Measurements from ENCODE around the gene SLC2A4RG. TPM values are rescaled to one million over a fixed set of nuclear protein-coding genes. Genes with fewer than 3 reads are reported as not detected.

Gene SLC2A4RG
- total RNA-seq, 1 donor from 2014 or later, result 47.9 TPM

DNA sequence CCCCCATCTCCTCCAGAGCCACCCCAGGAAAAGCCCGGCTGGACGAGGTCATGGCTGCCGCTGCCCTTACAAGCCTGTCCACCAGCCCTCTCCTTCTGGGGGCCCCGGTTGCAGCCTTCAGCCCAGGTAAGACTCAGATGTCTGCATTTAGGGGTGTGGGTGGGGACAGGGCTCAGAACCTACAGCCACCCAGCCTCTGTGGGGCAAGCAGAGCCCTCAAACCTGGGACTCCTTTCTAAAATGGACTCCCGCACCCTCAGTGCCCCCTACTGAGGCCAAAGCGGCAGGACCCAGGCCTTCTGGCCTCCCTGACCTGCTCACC, 1.7 kb downstream of the SLC2A4RG start:
- DNase-seq, result no peak
- H3K36me3 Mint-ChIP-seq (ENCODE audit: unreplicated experiment), result no peaks in the 10 kb centered on the region

DNA sequence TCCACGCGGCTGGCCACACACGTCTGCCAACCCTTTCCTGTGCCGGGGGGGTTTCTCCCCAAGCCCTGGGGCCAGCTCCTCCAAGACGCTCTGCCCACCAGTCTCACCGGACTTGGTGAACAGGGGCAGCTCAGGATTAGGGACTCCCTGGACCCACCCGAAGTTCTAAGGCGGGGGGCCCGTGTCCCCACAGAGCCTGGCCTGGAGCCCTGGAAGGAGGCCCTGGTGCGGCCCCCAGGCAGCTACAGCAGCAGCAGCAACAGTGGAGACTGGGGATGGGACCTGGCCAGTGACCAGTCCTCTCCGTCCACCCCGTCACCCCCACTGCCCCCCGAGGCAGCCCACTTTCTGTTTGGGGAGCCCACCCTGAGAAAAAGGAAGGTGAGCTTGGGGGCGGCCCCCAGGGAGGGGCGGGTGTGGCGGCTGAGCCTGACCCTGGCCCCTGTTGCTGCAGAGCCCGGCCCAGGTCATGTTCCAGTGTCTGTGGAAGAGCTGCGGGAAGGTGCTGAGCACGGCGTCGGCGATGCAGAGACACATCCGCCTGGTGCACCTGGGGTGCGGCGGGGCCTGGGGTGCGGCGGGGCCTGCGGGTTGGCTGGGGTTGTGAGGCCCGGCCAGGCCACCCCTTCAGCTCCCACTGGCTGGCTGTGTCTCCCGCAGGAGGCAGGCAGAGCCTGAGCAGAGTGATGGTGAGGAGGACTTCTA, 2.3 kb downstream of the SLC2A4RG start:
- Mint-ChIP-seq H3K4me3 (ENCODE audit: unreplicated experiment) (no peak overlapping the region), H3K36me3 (ENCODE audit: unreplicated experiment) (no peaks in the 10 kb centered on the region), H3K27ac (ENCODE audit: unreplicated experiment) (no peak overlapping the region), H3K9me3 (ENCODE audit: unreplicated experiment) (peaks cover 9% of the 10 kb centered on the region), H3K27me3 (ENCODE audit: unreplicated experiment) (peaks cover 8% of the 10 kb centered on the region), H3K4me1 (ENCODE audit: low read depth, unreplicated experiment) (peaks cover 2% of the 10 kb centered on the region)
- TF ChIP-seq, protein P1, sequence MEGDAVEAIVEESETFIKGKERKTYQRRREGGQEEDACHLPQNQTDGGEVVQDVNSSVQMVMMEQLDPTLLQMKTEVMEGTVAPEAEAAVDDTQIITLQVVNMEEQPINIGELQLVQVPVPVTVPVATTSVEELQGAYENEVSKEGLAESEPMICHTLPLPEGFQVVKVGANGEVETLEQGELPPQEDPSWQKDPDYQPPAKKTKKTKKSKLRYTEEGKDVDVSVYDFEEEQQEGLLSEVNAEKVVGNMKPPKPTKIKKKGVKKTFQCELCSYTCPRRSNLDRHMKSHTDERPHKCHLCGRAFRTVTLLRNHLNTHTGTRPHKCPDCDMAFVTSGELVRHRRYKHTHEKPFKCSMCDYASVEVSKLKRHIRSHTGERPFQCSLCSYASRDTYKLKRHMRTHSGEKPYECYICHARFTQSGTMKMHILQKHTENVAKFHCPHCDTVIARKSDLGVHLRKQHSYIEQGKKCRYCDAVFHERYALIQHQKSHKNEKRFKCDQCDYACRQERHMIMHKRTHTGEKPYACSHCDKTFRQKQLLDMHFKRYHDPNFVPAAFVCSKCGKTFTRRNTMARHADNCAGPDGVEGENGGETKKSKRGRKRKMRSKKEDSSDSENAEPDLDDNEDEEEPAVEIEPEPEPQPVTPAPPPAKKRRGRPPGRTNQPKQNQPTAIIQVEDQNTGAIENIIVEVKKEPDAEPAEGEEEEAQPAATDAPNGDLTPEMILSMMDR (IDR thresholded peaks at IDR 0.05; ENCODE audit: partially characterized antibody, unreplicated experiment), result no peak
- DNase-seq, result no peak

More for the DNA sequence above, 1.7 kb downstream of the SLC2A4RG start:
- Mint-ChIP-seq H3K4me3 (ENCODE audit: unreplicated experiment) (no peak overlapping the region), H3K4me1 (ENCODE audit: low read depth, unreplicated experiment) (peaks cover 2% of the 10 kb centered on the region), H3K27ac (ENCODE audit: unreplicated experiment) (no peak overlapping the region), H3K27me3 (ENCODE audit: unreplicated experiment) (peaks cover 9% of the 10 kb centered on the region), H3K9me3 (ENCODE audit: unreplicated experiment) (peaks cover 11% of the 10 kb centered on the region)
- TF ChIP-seq, protein P1 (IDR thresholded peaks at IDR 0.05; ENCODE audit: partially characterized antibody, unreplicated experiment), result no peak

DNA sequence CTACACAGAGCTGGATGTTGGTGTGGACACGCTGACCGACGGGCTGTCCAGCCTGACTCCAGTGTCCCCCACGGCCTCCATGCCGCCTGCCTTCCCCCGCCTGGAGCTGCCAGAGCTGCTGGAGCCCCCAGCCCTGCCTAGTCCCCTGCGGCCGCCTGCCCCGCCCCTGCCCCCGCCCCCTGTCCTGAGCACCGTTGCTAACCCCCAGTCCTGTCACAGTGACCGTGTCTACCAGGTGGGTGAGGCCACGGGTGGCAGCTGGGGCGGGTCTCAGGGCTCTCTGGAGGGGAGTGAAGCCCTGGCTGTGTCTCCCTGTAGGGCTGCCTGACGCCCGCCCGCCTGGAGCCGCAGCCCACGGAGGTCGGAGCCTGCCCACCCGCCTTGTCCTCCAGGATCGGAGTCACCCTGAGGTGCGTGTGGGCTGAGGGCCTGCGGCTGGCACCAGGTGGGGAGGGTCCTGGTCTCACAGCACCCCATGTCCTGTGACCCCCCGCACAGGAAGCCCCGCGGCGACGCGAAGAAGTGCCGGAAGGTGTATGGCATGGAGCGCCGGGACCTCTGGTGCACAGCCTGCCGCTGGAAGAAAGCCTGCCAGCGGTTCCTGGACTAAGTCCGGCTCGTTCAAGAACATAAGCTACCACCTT, 2.9 kb downstream of the SLC2A4RG start:
- TF ChIP-seq, protein P1 (IDR thresholded peaks at IDR 0.05; ENCODE audit: partially characterized antibody, unreplicated experiment), result no peak
- Mint-ChIP-seq H3K27me3 (ENCODE audit: unreplicated experiment) (peaks cover 8% of the 10 kb centered on the region), H3K36me3 (ENCODE audit: unreplicated experiment) (no peaks in the 10 kb centered on the region), H3K4me1 (ENCODE audit: low read depth, unreplicated experiment) (peaks cover 2% of the 10 kb centered on the region), H3K4me3 (ENCODE audit: unreplicated experiment) (no peak overlapping the region), H3K27ac (ENCODE audit: unreplicated experiment) (no peak overlapping the region), H3K9me3 (ENCODE audit: unreplicated experiment) (peaks cover 9% of the 10 kb centered on the region)
- DNase-seq, result peak; percentile 27

DNA sequence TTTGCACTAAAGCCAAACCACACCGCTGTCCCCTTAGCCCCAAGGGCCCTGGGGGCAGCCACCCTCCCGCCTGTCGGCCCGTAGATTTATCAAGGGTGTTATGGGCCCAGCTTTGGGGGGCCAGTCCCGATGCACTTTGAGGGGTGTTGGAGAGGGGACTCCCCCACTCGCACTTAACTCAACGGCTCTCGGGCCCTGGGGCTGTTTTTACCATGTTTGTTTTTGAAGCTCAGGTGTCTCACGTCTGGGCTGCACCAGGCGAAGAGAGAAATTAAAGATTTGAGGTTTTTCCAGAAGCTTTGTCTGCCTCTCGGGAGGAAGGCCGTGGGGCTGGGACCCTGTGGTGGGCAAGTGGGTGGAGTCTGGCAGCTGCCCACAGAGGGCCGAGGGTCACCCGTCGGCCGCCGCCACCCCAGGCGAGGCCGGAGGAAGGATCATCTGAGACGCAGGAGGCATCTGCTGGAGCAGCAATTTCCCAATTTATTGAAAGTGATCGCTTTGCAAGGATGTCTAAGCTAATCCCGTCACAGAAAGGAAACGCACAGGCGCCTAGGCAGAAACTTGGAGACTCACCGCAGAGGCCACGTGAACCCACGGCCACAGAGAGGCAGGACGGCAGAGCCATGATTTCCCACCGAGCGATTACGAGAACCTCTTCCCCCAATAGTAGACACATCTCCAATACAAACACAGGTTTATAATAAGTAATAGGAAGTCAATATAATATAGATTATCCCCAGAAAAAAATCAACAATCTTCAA, 3.8 kb downstream of the SLC2A4RG start:
- peak overlapping the region; percentile 25 for H3K4me3 Mint-ChIP-seq (ENCODE audit: unreplicated experiment)
- peak overlapping the region; percentile 81 for H3K27ac Mint-ChIP-seq (ENCODE audit: unreplicated experiment)
- peaks cover 8% of the 10 kb centered on the region for H3K27me3 Mint-ChIP-seq (ENCODE audit: unreplicated experiment)
- TF ChIP-seq, protein P1 (IDR thresholded peaks at IDR 0.05; ENCODE audit: partially characterized antibody, unreplicated experiment), result no peak
- no peaks in the 10 kb centered on the region for H3K36me3 Mint-ChIP-seq (ENCODE audit: unreplicated experiment)
- H3K4me1 Mint-ChIP-seq (ENCODE audit: low read depth, unreplicated experiment), result peaks cover 2% of the 10 kb centered on the region
- H3K9me3 Mint-ChIP-seq (ENCODE audit: unreplicated experiment), result peaks cover 9% of the 10 kb centered on the region
- DNase-seq, result no peak

Measured in glutamatergic neuron (in vitro differentiated cells).